GM23338 (cell line): Measurements from ENCODE around the gene ARX.

ENCODE experiments used
- CREB1 ChIP-seq: fragments of 250-450 bp; sonication (Bioruptor Pico); IDR thresholded peaks from 2 replicates; pipeline ENCODE4 v1.5.0; 2020; ENCODE audit warnings: low read depth, mild to moderate bottlenecking, moderate library complexity
- EZH2 ChIP-seq: fragments of 200-600 bp; sonication (generic); IDR thresholded peaks from one replicate; pipeline ENCODE4 v1.8.0; 2017; ENCODE audit warnings: antibody characterized with exemption, mild to moderate bottlenecking, low read depth; ENCODE audit not compliant: unreplicated experiment
- EZH2phosphoT487 ChIP-seq: fragments of 200-600 bp; sonication (generic); IDR thresholded peaks from one replicate; pipeline ENCODE4 v1.8.1; 2018; ENCODE audit warnings: antibody characterized with exemption; ENCODE audit not compliant: unreplicated experiment
- JUNB ChIP-seq: IDR thresholded peaks from one replicate; pipeline ENCODE4 v1.6.1; 2016; ENCODE audit warnings: antibody characterized with exemption; ENCODE audit not compliant: unreplicated experiment
- NANOG ChIP-seq: IDR thresholded peaks from 2 replicates; pipeline ENCODE4 v1.6.1; 2016; ENCODE audit warnings: antibody characterized with exemption, borderline replicate concordance
- POLR2AphosphoS5 ChIP-seq: IDR thresholded peaks from 2 replicates; pipeline ENCODE4 v1.6.1; 2016; ENCODE audit warnings: antibody characterized with exemption, low read depth
- TF ChIP-seq, protein P1 (sequence below): IDR thresholded peaks from one replicate; pipeline ENCODE4 v1.6.1; 2018; ENCODE audit warnings: antibody characterized with exemption; ENCODE audit not compliant: unreplicated experiment
- TF ChIP-seq, protein P2 (sequence below), 2 experiments: fragments of 200-600 bp in 1 of 2; sonication (generic) in 1 of 2; conservative IDR thresholded peaks; 2 replicates each; pipeline versions ENCODE4 v1.5.1 to v1.6.1; 2016 to 2017; ENCODE audit warnings: antibody characterized with exemption in 2 of 2, low read depth in 2 of 2, mild to moderate bottlenecking in 2 of 2, moderate library complexity in 1 of 2
- TF ChIP-seq, protein P3 (sequence below): IDR thresholded peaks from 2 replicates; pipeline ENCODE4 v1.6.1; 2016; ENCODE audit warnings: antibody characterized with exemption
- TF ChIP-seq, protein P4 (sequence below): fragments of 250-450 bp; sonication (Bioruptor Pico); IDR thresholded peaks from 2 replicates; pipeline ENCODE4 v1.5.0; 2020; ENCODE audit warnings: mild to moderate bottlenecking, moderate library complexity

DNA sequence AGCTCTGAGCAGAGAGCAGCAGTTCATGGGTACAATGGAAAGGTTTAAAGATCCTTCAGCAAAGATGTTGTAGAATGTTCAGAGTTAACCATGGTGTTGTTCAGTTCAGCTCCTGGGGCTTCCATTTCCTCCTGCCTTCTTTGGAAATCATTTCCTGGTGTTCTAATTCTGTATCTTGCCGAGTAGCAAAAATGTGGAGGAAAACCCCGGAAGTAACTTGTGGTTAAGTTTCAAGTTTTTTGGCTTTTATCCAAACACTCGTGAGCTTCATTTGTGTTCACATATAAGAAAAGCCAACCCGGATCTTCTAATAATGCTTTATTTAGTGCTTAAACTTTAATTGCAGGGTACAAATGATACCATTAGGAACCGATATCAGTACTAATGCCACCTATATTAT is 33.6 kb upstream of the ARX start:
- TF ChIP-seq, protein P1, sequence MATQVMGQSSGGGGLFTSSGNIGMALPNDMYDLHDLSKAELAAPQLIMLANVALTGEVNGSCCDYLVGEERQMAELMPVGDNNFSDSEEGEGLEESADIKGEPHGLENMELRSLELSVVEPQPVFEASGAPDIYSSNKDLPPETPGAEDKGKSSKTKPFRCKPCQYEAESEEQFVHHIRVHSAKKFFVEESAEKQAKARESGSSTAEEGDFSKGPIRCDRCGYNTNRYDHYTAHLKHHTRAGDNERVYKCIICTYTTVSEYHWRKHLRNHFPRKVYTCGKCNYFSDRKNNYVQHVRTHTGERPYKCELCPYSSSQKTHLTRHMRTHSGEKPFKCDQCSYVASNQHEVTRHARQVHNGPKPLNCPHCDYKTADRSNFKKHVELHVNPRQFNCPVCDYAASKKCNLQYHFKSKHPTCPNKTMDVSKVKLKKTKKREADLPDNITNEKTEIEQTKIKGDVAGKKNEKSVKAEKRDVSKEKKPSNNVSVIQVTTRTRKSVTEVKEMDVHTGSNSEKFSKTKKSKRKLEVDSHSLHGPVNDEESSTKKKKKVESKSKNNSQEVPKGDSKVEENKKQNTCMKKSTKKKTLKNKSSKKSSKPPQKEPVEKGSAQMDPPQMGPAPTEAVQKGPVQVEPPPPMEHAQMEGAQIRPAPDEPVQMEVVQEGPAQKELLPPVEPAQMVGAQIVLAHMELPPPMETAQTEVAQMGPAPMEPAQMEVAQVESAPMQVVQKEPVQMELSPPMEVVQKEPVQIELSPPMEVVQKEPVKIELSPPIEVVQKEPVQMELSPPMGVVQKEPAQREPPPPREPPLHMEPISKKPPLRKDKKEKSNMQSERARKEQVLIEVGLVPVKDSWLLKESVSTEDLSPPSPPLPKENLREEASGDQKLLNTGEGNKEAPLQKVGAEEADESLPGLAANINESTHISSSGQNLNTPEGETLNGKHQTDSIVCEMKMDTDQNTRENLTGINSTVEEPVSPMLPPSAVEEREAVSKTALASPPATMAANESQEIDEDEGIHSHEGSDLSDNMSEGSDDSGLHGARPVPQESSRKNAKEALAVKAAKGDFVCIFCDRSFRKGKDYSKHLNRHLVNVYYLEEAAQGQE, result no peak
- TF ChIP-seq CREB1 (no peak), POLR2AphosphoS5 (no peak), EZH2 (no peak), JUNB (no peak), EZH2phosphoT487 (no peak), NANOG (no peak)
- TF ChIP-seq, protein P2, sequence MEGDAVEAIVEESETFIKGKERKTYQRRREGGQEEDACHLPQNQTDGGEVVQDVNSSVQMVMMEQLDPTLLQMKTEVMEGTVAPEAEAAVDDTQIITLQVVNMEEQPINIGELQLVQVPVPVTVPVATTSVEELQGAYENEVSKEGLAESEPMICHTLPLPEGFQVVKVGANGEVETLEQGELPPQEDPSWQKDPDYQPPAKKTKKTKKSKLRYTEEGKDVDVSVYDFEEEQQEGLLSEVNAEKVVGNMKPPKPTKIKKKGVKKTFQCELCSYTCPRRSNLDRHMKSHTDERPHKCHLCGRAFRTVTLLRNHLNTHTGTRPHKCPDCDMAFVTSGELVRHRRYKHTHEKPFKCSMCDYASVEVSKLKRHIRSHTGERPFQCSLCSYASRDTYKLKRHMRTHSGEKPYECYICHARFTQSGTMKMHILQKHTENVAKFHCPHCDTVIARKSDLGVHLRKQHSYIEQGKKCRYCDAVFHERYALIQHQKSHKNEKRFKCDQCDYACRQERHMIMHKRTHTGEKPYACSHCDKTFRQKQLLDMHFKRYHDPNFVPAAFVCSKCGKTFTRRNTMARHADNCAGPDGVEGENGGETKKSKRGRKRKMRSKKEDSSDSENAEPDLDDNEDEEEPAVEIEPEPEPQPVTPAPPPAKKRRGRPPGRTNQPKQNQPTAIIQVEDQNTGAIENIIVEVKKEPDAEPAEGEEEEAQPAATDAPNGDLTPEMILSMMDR (conservative IDR thresholded peaks at IDR 0.05; ENCODE audit: low read depth in 2 of 2), result no peak
- TF ChIP-seq, protein P3, sequence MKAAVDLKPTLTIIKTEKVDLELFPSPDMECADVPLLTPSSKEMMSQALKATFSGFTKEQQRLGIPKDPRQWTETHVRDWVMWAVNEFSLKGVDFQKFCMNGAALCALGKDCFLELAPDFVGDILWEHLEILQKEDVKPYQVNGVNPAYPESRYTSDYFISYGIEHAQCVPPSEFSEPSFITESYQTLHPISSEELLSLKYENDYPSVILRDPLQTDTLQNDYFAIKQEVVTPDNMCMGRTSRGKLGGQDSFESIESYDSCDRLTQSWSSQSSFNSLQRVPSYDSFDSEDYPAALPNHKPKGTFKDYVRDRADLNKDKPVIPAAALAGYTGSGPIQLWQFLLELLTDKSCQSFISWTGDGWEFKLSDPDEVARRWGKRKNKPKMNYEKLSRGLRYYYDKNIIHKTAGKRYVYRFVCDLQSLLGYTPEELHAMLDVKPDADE, result no peak
- TF ChIP-seq, protein P4, sequence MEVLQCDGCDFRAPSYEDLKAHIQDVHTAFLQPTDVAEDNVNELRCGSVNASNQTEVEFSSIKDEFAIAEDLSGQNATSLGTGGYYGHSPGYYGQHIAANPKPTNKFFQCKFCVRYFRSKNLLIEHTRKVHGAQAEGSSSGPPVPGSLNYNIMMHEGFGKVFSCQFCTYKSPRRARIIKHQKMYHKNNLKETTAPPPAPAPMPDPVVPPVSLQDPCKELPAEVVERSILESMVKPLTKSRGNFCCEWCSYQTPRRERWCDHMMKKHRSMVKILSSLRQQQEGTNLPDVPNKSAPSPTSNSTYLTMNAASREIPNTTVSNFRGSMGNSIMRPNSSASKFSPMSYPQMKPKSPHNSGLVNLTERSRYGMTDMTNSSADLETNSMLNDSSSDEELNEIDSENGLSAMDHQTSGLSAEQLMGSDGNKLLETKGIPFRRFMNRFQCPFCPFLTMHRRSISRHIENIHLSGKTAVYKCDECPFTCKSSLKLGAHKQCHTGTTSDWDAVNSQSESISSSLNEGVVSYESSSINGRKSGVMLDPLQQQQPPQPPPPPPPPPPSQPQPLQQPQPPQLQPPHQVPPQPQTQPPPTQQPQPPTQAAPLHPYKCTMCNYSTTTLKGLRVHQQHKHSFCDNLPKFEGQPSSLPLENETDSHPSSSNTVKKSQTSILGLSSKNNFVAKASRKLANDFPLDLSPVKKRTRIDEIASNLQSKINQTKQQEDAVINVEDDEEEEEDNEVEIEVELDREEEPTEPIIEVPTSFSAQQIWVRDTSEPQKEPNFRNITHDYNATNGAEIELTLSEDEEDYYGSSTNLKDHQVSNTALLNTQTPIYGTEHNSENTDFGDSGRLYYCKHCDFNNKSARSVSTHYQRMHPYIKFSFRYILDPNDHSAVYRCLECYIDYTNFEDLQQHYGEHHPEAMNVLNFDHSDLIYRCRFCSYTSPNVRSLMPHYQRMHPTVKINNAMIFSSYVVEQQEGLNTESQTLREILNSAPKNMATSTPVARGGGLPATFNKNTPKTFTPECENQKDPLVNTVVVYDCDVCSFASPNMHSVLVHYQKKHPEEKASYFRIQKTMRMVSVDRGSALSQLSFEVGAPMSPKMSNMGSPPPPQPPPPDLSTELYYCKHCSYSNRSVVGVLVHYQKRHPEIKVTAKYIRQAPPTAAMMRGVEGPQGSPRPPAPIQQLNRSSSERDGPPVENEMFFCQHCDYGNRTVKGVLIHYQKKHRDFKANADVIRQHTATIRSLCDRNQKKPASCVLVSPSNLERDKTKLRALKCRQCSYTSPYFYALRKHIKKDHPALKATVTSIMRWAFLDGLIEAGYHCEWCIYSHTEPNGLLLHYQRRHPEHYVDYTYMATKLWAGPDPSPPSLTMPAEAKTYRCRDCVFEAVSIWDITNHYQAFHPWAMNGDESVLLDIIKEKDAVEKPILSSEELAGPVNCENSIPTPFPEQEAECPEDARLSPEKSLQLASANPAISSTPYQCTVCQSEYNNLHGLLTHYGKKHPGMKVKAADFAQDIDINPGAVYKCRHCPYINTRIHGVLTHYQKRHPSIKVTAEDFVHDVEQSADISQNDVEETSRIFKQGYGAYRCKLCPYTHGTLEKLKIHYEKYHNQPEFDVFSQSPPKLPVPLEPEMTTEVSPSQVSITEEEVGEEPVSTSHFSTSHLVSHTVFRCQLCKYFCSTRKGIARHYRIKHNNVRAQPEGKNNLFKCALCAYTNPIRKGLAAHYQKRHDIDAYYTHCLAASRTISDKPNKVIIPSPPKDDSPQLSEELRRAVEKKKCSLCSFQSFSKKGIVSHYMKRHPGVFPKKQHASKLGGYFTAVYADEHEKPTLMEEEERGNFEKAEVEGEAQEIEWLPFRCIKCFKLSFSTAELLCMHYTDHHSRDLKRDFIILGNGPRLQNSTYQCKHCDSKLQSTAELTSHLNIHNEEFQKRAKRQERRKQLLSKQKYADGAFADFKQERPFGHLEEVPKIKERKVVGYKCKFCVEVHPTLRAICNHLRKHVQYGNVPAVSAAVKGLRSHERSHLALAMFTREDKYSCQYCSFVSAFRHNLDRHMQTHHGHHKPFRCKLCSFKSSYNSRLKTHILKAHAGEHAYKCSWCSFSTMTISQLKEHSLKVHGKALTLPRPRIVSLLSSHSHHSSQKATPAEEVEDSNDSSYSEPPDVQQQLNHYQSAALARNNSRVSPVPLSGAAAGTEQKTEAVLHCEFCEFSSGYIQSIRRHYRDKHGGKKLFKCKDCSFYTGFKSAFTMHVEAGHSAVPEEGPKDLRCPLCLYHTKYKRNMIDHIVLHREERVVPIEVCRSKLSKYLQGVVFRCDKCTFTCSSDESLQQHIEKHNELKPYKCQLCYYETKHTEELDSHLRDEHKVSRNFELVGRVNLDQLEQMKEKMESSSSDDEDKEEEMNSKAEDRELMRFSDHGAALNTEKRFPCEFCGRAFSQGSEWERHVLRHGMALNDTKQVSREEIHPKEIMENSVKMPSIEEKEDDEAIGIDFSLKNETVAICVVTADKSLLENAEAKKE, result no peak
